K562 (cell line): ENCODE data around the gene DENND1A. TPM values are rescaled to one million over a fixed set of nuclear protein-coding genes. Genes with fewer than 3 reads are reported as not detected.
A peak's percentile ranks its signal among the peaks of the same experiment; 100 is the strongest.

Source experiments
- ATAC-seq: fragments of 200-7000 bp; cut with Tn5 transposase; 3 replicates; pipeline ENCODE4 v1.9.1; 2020; ENCODE audit warnings: moderate library complexity
- BruUV-seq: library from RNA; stranded (reverse); fragments of 400-500 nt; replicated peaks from 2 replicates; lab custom pipeline; 2021; lab: Mats Ljungman, UMichigan
- CTCF ChIA-PET: fragments of 300-600 bp; formaldehyde crosslinking; extraction: SDS; loops from one replicate; lab custom pipeline; 2021; ENCODE audit warnings: low intra/inter-chr PET ratio; lab: Yijun Ruan, JAX
- POLR2A ChIA-PET: fragments of 300-600, 350-650 bp; sonication (Branson Sonifier 250); formaldehyde crosslinking; extraction: SDS; loops from one replicate; lab custom pipeline; 2021; ENCODE audit warnings: antibody characterized with exemption, inconsistent platforms; lab: Yijun Ruan, JAX
- DNase-seq, 4 experiments: peaks; one replicate each; pipeline versions ENCODE4 v3.0.0 to v3.0.0-alpha.2; 2011 to 2018; ENCODE audit warnings: low spot score in 3 of 4, mixed read lengths in 3 of 4; ENCODE audit errors: extremely low read depth in 1 of 4
- FAIRE-seq: peaks from 2 replicates; lab custom pipeline; 2011; peaks lifted over from hg19 to GRCh38; lab: Jason Lieb, UNC
- H2AFZ ChIP-seq: 2 replicates; pipeline ENCODE4 v1.6.0; 2011; ENCODE audit warnings: low read depth, low read length, control low read depth, inconsistent platforms
- H3K27ac ChIP-seq: fragments of 200-600 bp; 3 replicates; pipeline ENCODE4 v1.8.0; 2011; ENCODE audit warnings: low read depth, mild to moderate bottlenecking, control low read depth, inconsistent platforms, low read length, moderate library complexity, mixed read lengths; ENCODE audit errors: extremely low read depth
- H3K27me3 ChIP-seq, 2 experiments: fragments of 300-600 bp in 1 of 2; 2 replicates in 1 of 2; 3 replicates in 1 of 2; pipeline versions ENCODE4 v1.6.0 to v1.8.0; 2011; ENCODE audit warnings: inconsistent platforms in 2 of 2, low read length in 2 of 2, mild to moderate bottlenecking in 1 of 2, mixed read lengths in 1 of 2, moderate library complexity in 1 of 2; ENCODE audit not compliant: control insufficient read depth in 2 of 2, insufficient read depth in 2 of 2
- H3K36me3 ChIP-seq: fragments of 300-600 bp; 3 replicates; pipeline ENCODE4 v1.8.0; 2011; ENCODE audit warnings: mild to moderate bottlenecking, low read length, inconsistent platforms; ENCODE audit not compliant: control insufficient read depth, insufficient read depth
- H3K4me1 ChIP-seq, 2 experiments: fragments of 200-600 bp in 1 of 2; replicated peaks in 1 of 2; 2 replicates in 1 of 2; 3 replicates in 1 of 2; pipeline versions ENCODE4 v1.5.1 to v1.8.0; 2011; ENCODE audit warnings: inconsistent platforms in 2 of 2, low read length in 2 of 2, mild to moderate bottlenecking in 1 of 2, mixed read lengths in 1 of 2, moderate library complexity in 1 of 2; ENCODE audit not compliant: control insufficient read depth in 2 of 2, insufficient read depth in 2 of 2
- H3K4me2 ChIP-seq: 2 replicates; pipeline ENCODE4 v1.6.1; 2011; ENCODE audit warnings: low read length, control low read depth, inconsistent platforms, mixed read lengths; ENCODE audit not compliant: insufficient read depth
- H3K4me3 ChIP-seq: fragments of 200-600 bp; sonication (generic), shearing (Covaris generic); 2 replicates; pipeline ENCODE4 v1.5.1; 2016; ENCODE audit warnings: control low read depth, inconsistent platforms
- H3K79me2 ChIP-seq: fragments of 200-600 bp; 3 replicates; pipeline ENCODE4 v1.8.0; 2011; ENCODE audit warnings: low read length, inconsistent platforms; ENCODE audit not compliant: control insufficient read depth, insufficient read depth
- H3K9ac ChIP-seq, 2 experiments: 2 replicates each; pipeline versions ENCODE4 v1.6.0 to v1.6.1; 2011; ENCODE audit warnings: low read depth in 2 of 2, low read length in 2 of 2, control low read depth in 1 of 2, inconsistent platforms in 1 of 2, mild to moderate bottlenecking in 1 of 2, mixed read lengths in 1 of 2; ENCODE audit not compliant: insufficient read depth in 1 of 2
- H3K9me1 ChIP-seq: one replicate; pipeline ENCODE4 v1.6.0; 2011; ENCODE audit warnings: inconsistent platforms, mild to moderate bottlenecking, low read length, moderate library complexity; ENCODE audit not compliant: control insufficient read depth, insufficient read depth
- H3K9me3 ChIP-seq: replicated peaks from 2 replicates; pipeline ENCODE4 v1.5.1; 2011; ENCODE audit warnings: low read depth, low read length, inconsistent platforms; ENCODE audit not compliant: control insufficient read depth, insufficient read depth
- H4K20me1 ChIP-seq: replicated peaks from 2 replicates; pipeline ENCODE4 v1.6.1; 2011; ENCODE audit warnings: low read length, inconsistent platforms, mixed read lengths; ENCODE audit not compliant: control insufficient read depth, insufficient read depth
- ARID1B ChIP-seq: fragments of 450-650 bp; IDR thresholded peaks from 2 replicates; pipeline ENCODE4 v1.6.1; 2016; ENCODE audit warnings: antibody characterized with exemption, mild to moderate bottlenecking, inconsistent platforms
- CTBP1 ChIP-seq: fragments of 450-650 bp; IDR thresholded peaks from 2 replicates; pipeline ENCODE4 v1.6.1; 2016; ENCODE audit warnings: borderline replicate concordance
- CXXC5 ChIP-seq: fragments of 250-450 bp; sonication (Bioruptor Pico); IDR thresholded peaks from 2 replicates; pipeline ENCODE4 v1.8.0; 2022; ENCODE audit warnings: inconsistent platforms, mild to moderate bottlenecking, moderate library complexity
- DPF2 ChIP-seq: fragments of 450-650 bp; IDR thresholded peaks from 2 replicates; pipeline ENCODE4 v1.6.1; 2016
- GABPB2 ChIP-seq: fragments of 250-450 bp; sonication (Bioruptor Pico); conservative IDR thresholded peaks from 2 replicates; pipeline ENCODE4 v1.5.1; 2021; ENCODE audit warnings: mild to moderate bottlenecking
- HEY1 ChIP-seq: fragments of 250-450 bp; sonication (Bioruptor Pico); IDR thresholded peaks from 2 replicates; pipeline ENCODE4 v1.5.0; 2020; ENCODE audit warnings: mild to moderate bottlenecking, moderate library complexity, borderline replicate concordance
- HNRNPL ChIP-seq: fragments of 200-400 bp; formaldehyde crosslinking; IDR thresholded peaks from 2 replicates; pipeline ENCODE4 v1.6.1; 2017; ENCODE audit warnings: low read depth, mild to moderate bottlenecking, low read length
- MAFG ChIP-seq: fragments of 450-650 bp; conservative IDR thresholded peaks from 2 replicates; pipeline ENCODE4 v1.6.1; 2016; ENCODE audit warnings: missing genetic modification characterization, missing compliant biosample characterization
- NFE2 ChIP-seq: IDR thresholded peaks from 2 replicates; pipeline ENCODE4 v1.6.1; 2014; ENCODE audit warnings: antibody characterized with exemption, low read depth
- RCOR1 ChIP-seq, 2 experiments: IDR thresholded peaks; 2 replicates each; pipeline ENCODE4 v1.6.1; 2012; ENCODE audit warnings: low read depth in 2 of 2, low read length in 2 of 2, borderline replicate concordance in 1 of 2, improper control_type of control experiment in 1 of 2
- ZEB2 ChIP-seq: fragments of 450-650 bp; IDR thresholded peaks from 2 replicates; pipeline ENCODE4 v1.6.1; 2016
- ZNF316 ChIP-seq: fragments of 450-650 bp; IDR thresholded peaks from 2 replicates; pipeline ENCODE4 v1.6.1; 2016
- WGBS: fragments of 100-300 bp; shearing (Covaris generic); methylation state at CpG from one replicate; pipeline ENCODE4 v1.1.6; 2016; ENCODE audit warnings: low coverage, mixed read lengths; ENCODE audit not compliant: insufficient coverage; ENCODE audit errors: missing lambda C conversion rate; 5-methylcytosine and 5-hydroxymethylcytosine counted together
- in situ Hi-C: fragments of 300-500 bp; cut with MboI; formaldehyde crosslinking; loops from 4 replicates; pipeline ENCODE4 v1.15.0; 2018; ENCODE audit warnings: inconsistent platforms, mixed read lengths
- intact Hi-C: fragments of 100-400 bp; cut with micrococcal nuclease; formaldehyde crosslinking; loops from 2 replicates; pipeline ENCODE4 v1.14.2; 2022
- polyA plus RNA-seq, 8 experiments: library from polyadenylated mRNA; depleted of rRNA in 4 of 8; stranded (reverse) in 5 of 8; unstranded in 3 of 8; fragments of >200 nt; fragmentation: Nextera tagmentation in 2 of 8; fragmentation: Illumina TruSeq in 1 of 8; extraction: Ambion mirVana in 2 of 8; extraction: Trizol in 1 of 8; gene quantifications; 2 replicates each; pipeline versions ENCODE4 v1.2.1 to v1.2.3, GENCODE V29; 2011 to 2014; ENCODE audit warnings: inconsistent platforms in 1 of 8, missing spikeins in 1 of 8
- total RNA-seq, 7 experiments: library from RNA; depleted of rRNA in 6 of 7; stranded (reverse); fragments of >200 nt in 6 of 7; fragmentation: Illumina TruSeq in 2 of 7; extraction: Trizol in 2 of 7; gene quantifications; 2 replicates each; pipeline versions ENCODE4 v1.2.1 to v1.2.3, GENCODE V29; 2011 to 2021; ENCODE audit warnings: low replicate concordance in 1 of 7
- TF ChIP-seq, protein P1 (sequence below), 2 experiments: IDR thresholded peaks; 2 replicates each; pipeline ENCODE4 v1.6.1; 2012; ENCODE audit warnings: improper control_type of control experiment in 2 of 2, low read depth in 2 of 2, low read length in 2 of 2, borderline replicate concordance in 1 of 2
- TF ChIP-seq, protein P2 (sequence below): fragments of 450-650 bp; IDR thresholded peaks from 2 replicates; pipeline ENCODE4 v1.6.1; 2016; ENCODE audit warnings: borderline replicate concordance
- TF ChIP-seq, protein P3 (sequence below): sonication (generic); IDR thresholded peaks from 2 replicates; pipeline ENCODE4 v1.6.1; 2016

Gene DENND1A
- total and polyA plus RNA-seq, 9 of the 15 experiments (the other 6 are each of a cell fraction or from before 2014, with no cell fraction given): 7.6 to 29.5 (median 15.7) TPM

DNA sequence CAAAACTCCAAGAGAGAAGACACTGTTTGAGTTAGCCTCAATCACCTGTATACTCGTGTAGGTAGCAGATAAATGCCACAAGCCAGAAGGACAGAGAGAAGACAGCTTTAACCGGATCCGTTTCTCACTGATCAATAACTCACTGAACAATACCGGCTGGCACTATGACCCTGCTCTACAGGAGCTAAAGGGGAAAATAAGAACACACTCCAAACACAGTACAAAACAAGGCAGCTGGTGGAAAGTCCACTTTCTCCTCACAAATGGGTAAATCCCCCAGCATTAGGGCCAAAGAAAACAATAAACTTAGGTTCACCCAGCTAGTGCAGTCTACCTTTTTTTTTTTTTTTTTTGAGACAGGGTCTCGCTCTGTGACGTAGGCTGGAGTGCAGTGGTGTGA is 404.5 kb downstream of the DENND1A start (continued):
- TF ChIP-seq RCOR1 (IDR thresholded peaks at IDR 0.05; ENCODE audit: borderline replicate concordance in 1 of 2, low read depth in 2 of 2, low read length in 2 of 2) (no peak), CTBP1 (no peak), HNRNPL (no peak)

DNA sequence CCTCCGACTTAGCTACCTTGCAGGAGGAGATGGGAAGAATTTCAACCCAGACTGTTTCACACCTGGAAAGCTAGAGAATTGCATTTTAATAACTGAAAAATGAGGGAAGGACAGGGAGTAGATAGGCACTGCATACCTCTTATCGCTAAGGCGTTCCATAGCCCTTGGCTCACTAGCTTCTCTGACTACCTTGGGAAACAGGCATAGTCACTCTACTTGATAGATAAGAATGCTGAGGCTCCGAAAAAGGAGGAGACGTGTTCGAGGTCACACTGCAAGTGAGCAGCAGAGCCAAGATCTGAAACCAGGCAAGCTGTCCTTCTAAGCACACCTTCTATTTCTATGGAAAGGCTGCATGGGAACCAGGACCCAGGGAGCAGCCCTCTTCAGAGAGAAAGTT is 405.1 kb downstream of the DENND1A start:
- DNase-seq (peak; percentile 25 to 70 (median 55)), ATAC-seq (peak; percentile 97), FAIRE-seq (peak; percentile 97)
- H3K4me3 ChIP-seq: no peak overlapping the region
- no peak overlapping the region; a peak in 1 of 4 replicates for H3K9ac ChIP-seq
- H2AFZ ChIP-seq: no peak overlapping the region
- intact Hi-C loops (no loop called here), in situ Hi-C loops (loop anchor here (25.0 kb wide), 1 partner anchor 787 kb away; no protein-coding TSS in a partner anchor)
- peak overlapping the region; percentile 0; the same call in 1 of the 2 replicates for H3K4me2 ChIP-seq
- peaks cover 5 to 9% of the 10 kb centered on the region in 2 experiments; a peak in 3 of 5 replicates for H3K4me1 ChIP-seq
- ChIA-PET CTCF (no interaction called here), POLR2A (interaction anchor here (0.9 kb wide), 1 partner anchor 17 kb away, joined by 4 read pairs; no protein-coding TSS in a partner anchor)
- no peaks in the 10 kb centered on the region for H3K27me3 ChIP-seq
- no peaks in the 10 kb centered on the region for H3K9me1 ChIP-seq
- WGBS: 9% methylated on average over 6 of the region's 6 CpGs
- no peaks in the 10 kb centered on the region for H3K36me3 ChIP-seq
- H3K79me2 ChIP-seq: no peaks in the 10 kb centered on the region
- BruUV-seq: no TSS peak
- H4K20me1 ChIP-seq: 0 out of 2 replicates have a peak, but pooled peaks cover 4% of the 10 kb centered on the region
- no peaks in the 10 kb centered on the region for H3K9me3 ChIP-seq
- no peak overlapping the region for H3K27ac ChIP-seq
- TF ChIP-seq, protein P1, sequence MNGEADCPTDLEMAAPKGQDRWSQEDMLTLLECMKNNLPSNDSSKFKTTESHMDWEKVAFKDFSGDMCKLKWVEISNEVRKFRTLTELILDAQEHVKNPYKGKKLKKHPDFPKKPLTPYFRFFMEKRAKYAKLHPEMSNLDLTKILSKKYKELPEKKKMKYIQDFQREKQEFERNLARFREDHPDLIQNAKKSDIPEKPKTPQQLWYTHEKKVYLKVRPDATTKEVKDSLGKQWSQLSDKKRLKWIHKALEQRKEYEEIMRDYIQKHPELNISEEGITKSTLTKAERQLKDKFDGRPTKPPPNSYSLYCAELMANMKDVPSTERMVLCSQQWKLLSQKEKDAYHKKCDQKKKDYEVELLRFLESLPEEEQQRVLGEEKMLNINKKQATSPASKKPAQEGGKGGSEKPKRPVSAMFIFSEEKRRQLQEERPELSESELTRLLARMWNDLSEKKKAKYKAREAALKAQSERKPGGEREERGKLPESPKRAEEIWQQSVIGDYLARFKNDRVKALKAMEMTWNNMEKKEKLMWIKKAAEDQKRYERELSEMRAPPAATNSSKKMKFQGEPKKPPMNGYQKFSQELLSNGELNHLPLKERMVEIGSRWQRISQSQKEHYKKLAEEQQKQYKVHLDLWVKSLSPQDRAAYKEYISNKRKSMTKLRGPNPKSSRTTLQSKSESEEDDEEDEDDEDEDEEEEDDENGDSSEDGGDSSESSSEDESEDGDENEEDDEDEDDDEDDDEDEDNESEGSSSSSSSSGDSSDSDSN (IDR thresholded peaks at IDR 0.05; ENCODE audit: borderline replicate concordance in 1 of 2, low read depth in 2 of 2, low read length in 2 of 2): 0 out of 4 replicates have a peak, but pooled peaks of 1 of the 2 experiments have one; percentile 41
- TF ChIP-seq HEY1 (CRISPR knock-in tag): no peak
- TF ChIP-seq MAFG (tag): peak; percentile 58
- peak; percentile 62 for TF ChIP-seq ZNF316
- 0 out of 4 replicates have a peak, but pooled peaks of 1 of the 2 experiments have one; percentile 26 for TF ChIP-seq RCOR1 (IDR thresholded peaks at IDR 0.05; ENCODE audit: borderline replicate concordance in 1 of 2, low read depth in 2 of 2, low read length in 2 of 2)
- TF ChIP-seq, protein P2, sequence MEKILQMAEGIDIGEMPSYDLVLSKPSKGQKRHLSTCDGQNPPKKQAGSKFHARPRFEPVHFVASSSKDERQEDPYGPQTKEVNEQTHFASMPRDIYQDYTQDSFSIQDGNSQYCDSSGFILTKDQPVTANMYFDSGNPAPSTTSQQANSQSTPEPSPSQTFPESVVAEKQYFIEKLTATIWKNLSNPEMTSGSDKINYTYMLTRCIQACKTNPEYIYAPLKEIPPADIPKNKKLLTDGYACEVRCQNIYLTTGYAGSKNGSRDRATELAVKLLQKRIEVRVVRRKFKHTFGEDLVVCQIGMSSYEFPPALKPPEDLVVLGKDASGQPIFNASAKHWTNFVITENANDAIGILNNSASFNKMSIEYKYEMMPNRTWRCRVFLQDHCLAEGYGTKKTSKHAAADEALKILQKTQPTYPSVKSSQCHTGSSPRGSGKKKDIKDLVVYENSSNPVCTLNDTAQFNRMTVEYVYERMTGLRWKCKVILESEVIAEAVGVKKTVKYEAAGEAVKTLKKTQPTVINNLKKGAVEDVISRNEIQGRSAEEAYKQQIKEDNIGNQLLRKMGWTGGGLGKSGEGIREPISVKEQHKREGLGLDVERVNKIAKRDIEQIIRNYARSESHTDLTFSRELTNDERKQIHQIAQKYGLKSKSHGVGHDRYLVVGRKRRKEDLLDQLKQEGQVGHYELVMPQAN: no peak
- TF ChIP-seq CXXC5 (CRISPR knock-in tag): peak; percentile 44; the same call in 1 of the 2 replicates
- no peak for TF ChIP-seq GABPB2 (CRISPR knock-in tag)
- TF ChIP-seq DPF2: peak; percentile 72
- TF ChIP-seq ZEB2: peak; percentile 51; the same call in 1 of the 2 replicates
- peak; percentile 67 for TF ChIP-seq NFE2
- TF ChIP-seq ARID1B: peak; percentile 45; the same call in 1 of the 2 replicates
- TF ChIP-seq, protein P3, sequence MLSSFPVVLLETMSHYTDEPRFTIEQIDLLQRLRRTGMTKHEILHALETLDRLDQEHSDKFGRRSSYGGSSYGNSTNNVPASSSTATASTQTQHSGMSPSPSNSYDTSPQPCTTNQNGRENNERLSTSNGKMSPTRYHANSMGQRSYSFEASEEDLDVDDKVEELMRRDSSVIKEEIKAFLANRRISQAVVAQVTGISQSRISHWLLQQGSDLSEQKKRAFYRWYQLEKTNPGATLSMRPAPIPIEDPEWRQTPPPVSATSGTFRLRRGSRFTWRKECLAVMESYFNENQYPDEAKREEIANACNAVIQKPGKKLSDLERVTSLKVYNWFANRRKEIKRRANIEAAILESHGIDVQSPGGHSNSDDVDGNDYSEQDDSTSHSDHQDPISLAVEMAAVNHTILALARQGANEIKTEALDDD: peak; percentile 50
